Neural progenitor cell (in vitro differentiated cells): ENCODE measurements around the gene ITPR1. TPM values are rescaled to one million over a fixed set of nuclear protein-coding genes. Genes with fewer than 3 reads are reported as not detected.

Source experiments
- DNase-seq: peaks from one replicate; pipeline ENCODE4 v3.0.0-alpha.2; 2016; ENCODE audit warnings: low spot score
- H2AFZ ChIP-seq: fragments of 200-600 bp; sonication (generic); replicated peaks from 2 replicates; pipeline ENCODE4 v1.6.1; 2016; ENCODE audit warnings: antibody characterized with exemption
- H3F3A ChIP-seq: fragments of 200-600 bp; sonication (generic); 2 replicates; pipeline ENCODE4 v1.6.1; 2016; ENCODE audit warnings: antibody characterized with exemption, low read depth
- H3K27ac ChIP-seq: fragments of 200-600 bp; sonication (generic); 2 replicates; pipeline ENCODE4 v1.5.1; 2016; ENCODE audit warnings: mild to moderate bottlenecking
- H3K27me3 ChIP-seq: fragments of 200-600 bp; sonication (generic); 2 replicates; pipeline ENCODE4 v1.6.1; 2016; ENCODE audit warnings: mild to moderate bottlenecking, moderate library complexity
- H3K36me3 ChIP-seq: fragments of 200-600 bp; sonication (generic); 2 replicates; pipeline ENCODE4 v1.5.1; 2016
- H3K4me1 ChIP-seq: fragments of 200-600 bp; sonication (generic); 2 replicates; pipeline ENCODE4 v1.6.1; 2016; ENCODE audit warnings: mixed run types
- H3K4me2 ChIP-seq: fragments of 200-600 bp; sonication (generic); 2 replicates; pipeline ENCODE4 v1.6.1; 2016
- H3K4me3 ChIP-seq: fragments of 200-600 bp; sonication (generic); 2 replicates; pipeline ENCODE4 v1.5.1; 2016
- H3K79me2 ChIP-seq: fragments of 200-600 bp; sonication (generic); 2 replicates; pipeline ENCODE4 v1.6.1; 2016; ENCODE audit warnings: low read depth
- H3K9ac ChIP-seq: fragments of 200-600 bp; sonication (generic); 2 replicates; pipeline ENCODE4 v1.6.1; 2016
- H3K9me3 ChIP-seq: fragments of 200-600 bp; sonication (generic); 2 replicates; pipeline ENCODE4 v1.5.1; 2016; ENCODE audit warnings: low read depth
- H4K20me1 ChIP-seq: fragments of 200-600 bp; sonication (generic); 2 replicates; pipeline ENCODE4 v1.6.1; 2016; ENCODE audit warnings: low read depth
- H3K27ac Mint-ChIP-seq: 3 replicates; pipeline ENCODE4 v1.8.0; 2021; ENCODE audit warnings: mixed read lengths
- H3K27me3 Mint-ChIP-seq: 2 replicates; pipeline ENCODE4 v1.8.0; 2022; ENCODE audit warnings: low read depth, mild to moderate bottlenecking, inconsistent platforms, moderate library complexity, mixed read lengths; ENCODE audit not compliant: insufficient read depth
- H3K36me3 Mint-ChIP-seq: 3 replicates; pipeline ENCODE4 v1.8.0; 2021; ENCODE audit warnings: mixed read lengths
- H3K4me1 Mint-ChIP-seq: 3 replicates; pipeline ENCODE4 v1.8.0; 2021; ENCODE audit warnings: mixed read lengths
- H3K4me3 Mint-ChIP-seq: 3 replicates; pipeline ENCODE4 v1.8.0; 2021; ENCODE audit warnings: mild to moderate bottlenecking, moderate library complexity, mixed read lengths
- H3K9me3 Mint-ChIP-seq: 3 replicates; pipeline ENCODE4 v1.8.0; 2020; ENCODE audit warnings: mixed read lengths
- CTCF ChIP-seq: fragments of 200-600 bp; sonication (generic); IDR thresholded peaks from 2 replicates; pipeline ENCODE4 v1.5.1; 2017; ENCODE audit warnings: antibody characterized with exemption, mild to moderate bottlenecking
- EZH2 ChIP-seq: fragments of 200-600 bp; sonication (generic); IDR thresholded peaks from 2 replicates; pipeline ENCODE4 v1.6.1; 2017; ENCODE audit warnings: antibody characterized with exemption, mild to moderate bottlenecking, moderate library complexity
- EZH2phosphoT487 ChIP-seq: fragments of 200-600 bp; sonication (generic); IDR thresholded peaks from 2 replicates; pipeline ENCODE4 v1.6.1; 2017; ENCODE audit warnings: antibody characterized with exemption
- total RNA-seq: library from RNA; depleted of rRNA; stranded (reverse); fragments of >200 nt; gene quantifications from 2 replicates; pipeline ENCODE4 v1.2.3, GENCODE V29; 2015; ENCODE audit warnings: low replicate concordance

ITPR1 gene
- total RNA-seq, 1 donor from 2014 or later, result 5.0 TPM

- H3K4me1 ChIP-seq, result no peaks in the 10 kb centered on the region
- peaks cover 13% of the 10 kb centered on the region for H3K9me3 Mint-ChIP-seq
- no peak for TF ChIP-seq EZH2
- TF ChIP-seq EZH2phosphoT487, result no peak
- TF ChIP-seq CTCF, result no peak
- no peak overlapping the region for H3K4me3 ChIP-seq
- no peaks in the 10 kb centered on the region for H3K36me3 ChIP-seq
- no peaks in the 10 kb centered on the region for H3F3A ChIP-seq
- no peaks in the 10 kb centered on the region for H3K79me2 ChIP-seq
- no peak overlapping the region for H2AFZ ChIP-seq
- no peaks in the 10 kb centered on the region for H3K27me3 ChIP-seq
- peaks cover 2% of the 10 kb centered on the region for H3K27me3 Mint-ChIP-seq
- H3K27ac ChIP-seq, result no peak overlapping the region
- H3K4me3 Mint-ChIP-seq, result no peak overlapping the region
- peaks cover 2% of the 10 kb centered on the region for H3K36me3 Mint-ChIP-seq
- H3K9me3 ChIP-seq, result no peaks in the 10 kb centered on the region
- no peak overlapping the region for H3K27ac Mint-ChIP-seq
- DNase-seq, result no peak
- no peaks in the 10 kb centered on the region for H3K4me1 Mint-ChIP-seq
- H4K20me1 ChIP-seq, result no peaks in the 10 kb centered on the region
- H3K4me2 ChIP-seq, result no peak overlapping the region
- H3K9ac ChIP-seq, result no peak overlapping the region
These were observed 273.8 kb downstream of the ITPR1 start for GRCh38 chr3:4766716-4767499.

GRCh38 chr3:4768021-4768420 is 274.9 kb downstream of the ITPR1 start:
- Histone ChIP-seq H3K27ac (no peak overlapping the region), H3K79me2 (no peaks in the 10 kb centered on the region), H2AFZ (no peak overlapping the region), H3K36me3 (no peaks in the 10 kb centered on the region), H3F3A (no peaks in the 10 kb centered on the region), H3K27me3 (no peaks in the 10 kb centered on the region), H3K4me2 (no peak overlapping the region), H3K4me1 (no peaks in the 10 kb centered on the region), H4K20me1 (no peaks in the 10 kb centered on the region), H3K4me3 (no peak overlapping the region), H3K9me3 (no peaks in the 10 kb centered on the region), H3K9ac (no peak overlapping the region)
- Mint-ChIP-seq H3K9me3 (peaks cover 13% of the 10 kb centered on the region), H3K36me3 (peaks cover 2% of the 10 kb centered on the region), H3K4me1 (no peaks in the 10 kb centered on the region), H3K27me3 (peaks cover 2% of the 10 kb centered on the region), H3K27ac (no peak overlapping the region), H3K4me3 (no peak overlapping the region)
- no peak for DNase-seq
- TF ChIP-seq CTCF, result no peak
- no peak for TF ChIP-seq EZH2
- TF ChIP-seq EZH2phosphoT487, result no peak

- Mint-ChIP-seq H3K4me1 (no peaks in the 10 kb centered on the region), H3K27ac (no peak overlapping the region), H3K27me3 (peaks cover 2% of the 10 kb centered on the region), H3K36me3 (peaks cover 2% of the 10 kb centered on the region), H3K4me3 (no peak overlapping the region), H3K9me3 (peaks cover 10% of the 10 kb centered on the region)
- Histone ChIP-seq H3K9ac (no peak overlapping the region), H3K36me3 (no peaks in the 10 kb centered on the region), H3K4me3 (no peak overlapping the region), H3K4me1 (no peaks in the 10 kb centered on the region), H3K4me2 (no peak overlapping the region), H3K27ac (no peak overlapping the region), H3K79me2 (no peaks in the 10 kb centered on the region), H4K20me1 (no peaks in the 10 kb centered on the region), H2AFZ (no peak overlapping the region), H3F3A (no peaks in the 10 kb centered on the region), H3K9me3 (no peaks in the 10 kb centered on the region), H3K27me3 (no peaks in the 10 kb centered on the region)
- no peak for DNase-seq
- TF ChIP-seq EZH2 (no peak), EZH2phosphoT487 (no peak), CTCF (no peak)
These were observed 275.4 kb downstream of the ITPR1 start for GRCh38 chr3:4768521-4768920.
